Testis (tissue), 3 donors: Measurements from ENCODE around the gene CCNL1. TPM values are rescaled to one million over a fixed set of nuclear protein-coding genes. Genes with fewer than 3 reads are reported as not detected.
"Not testable (repeated sequence)": the region's sequence is repeated elsewhere in the genome, so short reads cannot be mapped to it uniquely, and the experiment has no call there.

Source experiments
- DNase-seq: peaks from one replicate; pipeline ENCODE4 v3.0.0-alpha.2; 2019
- H3K27ac ChIP-seq, 2 donors: fragments of 200-600 bp; sonication (generic); one replicate each; pipeline ENCODE4 v1.5.1; 2019
- H3K27me3 ChIP-seq: fragments of 200-600 bp; sonication (generic); one replicate; pipeline ENCODE4 v1.5.1; 2019
- H3K36me3 ChIP-seq: fragments of 200-600 bp; sonication (generic); one replicate; pipeline ENCODE4 v1.5.1; 2017; ENCODE audit warnings: low read depth; ENCODE audit errors: missing control alignments
- H3K4me1 ChIP-seq: fragments of 200-600 bp; sonication (generic); one replicate; pipeline ENCODE4 v1.5.1; 2019
- H3K4me3 ChIP-seq, 2 donors: fragments of 200-600 bp; sonication (generic); one replicate each; pipeline ENCODE4 v1.5.1; 2017 to 2019
- H3K9me3 ChIP-seq: fragments of 200-600 bp; sonication (generic); one replicate; pipeline ENCODE4 v1.5.1; 2017
- POLR2A ChIP-seq: fragments of 450-650 bp; IDR thresholded peaks from one replicate; pipeline ENCODE4 v1.6.1; 2017; ENCODE audit warnings: antibody characterized with exemption, mild to moderate bottlenecking, moderate library complexity
- WGBS, 2 donors: methylation state at CpG; one replicate each; pipeline ENCODE4 v1.1.5; 2018; 5-methylcytosine and 5-hydroxymethylcytosine counted together
- intact Hi-C: fragments of 100-400 bp; cut with DNase I; formaldehyde crosslinking; loops from one replicate; pipeline ENCODE4 v1.15.1; 2023; ENCODE audit warnings: low total_unique reads
- polyA plus RNA-seq: library from polyadenylated mRNA; stranded (reverse); fragments of 350-450 nt; fragmentation: Illumina TruSeq; extraction: RNeasy Lipid Tissue Mini Kit (QIAGEN cat#74804); gene quantifications from one replicate; pipeline ENCODE4 v1.2.3, GENCODE V29; 2014; ENCODE audit warnings: low read depth, low replicate concordance; ENCODE audit not compliant: insufficient read depth
- total RNA-seq, 2 donors: library from RNA; depleted of rRNA; stranded (reverse); fragments of >200 nt; gene quantifications; one replicate each; pipeline ENCODE4 v1.2.3, GENCODE V29; 2016
- TF ChIP-seq, protein P1 (sequence below), 3 experiments: fragments of 450-650 bp in 2 of 3; fragments of 200-600 bp in 1 of 3; sonication (generic) in 1 of 3; IDR thresholded peaks; one replicate each; pipeline ENCODE4 v1.5.1; 2016 to 2019; ENCODE audit warnings: antibody characterized with exemption in 3 of 3, mild to moderate bottlenecking in 2 of 3, moderate library complexity in 1 of 3

Gene CCNL1
- total and polyA plus RNA-seq, 3 donors from 2014 or later, result 46.1 to 200 (median 168) TPM

DNA sequence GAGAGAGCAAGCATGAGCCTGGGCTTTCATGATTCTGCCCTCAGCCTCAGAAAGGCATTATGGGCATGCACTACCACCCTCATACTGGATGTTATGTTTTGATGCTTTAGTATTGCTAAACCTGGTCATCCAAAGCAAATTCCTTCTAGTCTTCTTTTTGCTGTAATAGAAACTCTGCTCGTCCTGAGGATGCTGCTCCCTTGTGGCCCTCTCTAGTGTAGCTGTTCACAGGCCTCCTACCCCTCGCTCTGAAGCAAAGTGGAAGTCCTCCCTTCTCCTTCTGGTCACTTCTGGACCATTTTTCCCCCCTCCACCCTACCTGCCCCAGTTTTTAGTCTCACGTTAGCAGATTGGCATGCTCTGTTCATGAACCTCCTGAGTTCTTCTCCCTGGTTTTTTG, 22.9 kb upstream of the CCNL1 start:
- intact Hi-C loops, result no loop called here
- TF ChIP-seq, protein P1, sequence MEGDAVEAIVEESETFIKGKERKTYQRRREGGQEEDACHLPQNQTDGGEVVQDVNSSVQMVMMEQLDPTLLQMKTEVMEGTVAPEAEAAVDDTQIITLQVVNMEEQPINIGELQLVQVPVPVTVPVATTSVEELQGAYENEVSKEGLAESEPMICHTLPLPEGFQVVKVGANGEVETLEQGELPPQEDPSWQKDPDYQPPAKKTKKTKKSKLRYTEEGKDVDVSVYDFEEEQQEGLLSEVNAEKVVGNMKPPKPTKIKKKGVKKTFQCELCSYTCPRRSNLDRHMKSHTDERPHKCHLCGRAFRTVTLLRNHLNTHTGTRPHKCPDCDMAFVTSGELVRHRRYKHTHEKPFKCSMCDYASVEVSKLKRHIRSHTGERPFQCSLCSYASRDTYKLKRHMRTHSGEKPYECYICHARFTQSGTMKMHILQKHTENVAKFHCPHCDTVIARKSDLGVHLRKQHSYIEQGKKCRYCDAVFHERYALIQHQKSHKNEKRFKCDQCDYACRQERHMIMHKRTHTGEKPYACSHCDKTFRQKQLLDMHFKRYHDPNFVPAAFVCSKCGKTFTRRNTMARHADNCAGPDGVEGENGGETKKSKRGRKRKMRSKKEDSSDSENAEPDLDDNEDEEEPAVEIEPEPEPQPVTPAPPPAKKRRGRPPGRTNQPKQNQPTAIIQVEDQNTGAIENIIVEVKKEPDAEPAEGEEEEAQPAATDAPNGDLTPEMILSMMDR (IDR thresholded peaks at IDR 0.05), result no peak
- TF ChIP-seq POLR2A, result no peak
- WGBS, 2 donors, result 93 to 98% methylated on average over 3 of the region's 3 CpGs
- Histone ChIP-seq H3K27ac (no peak overlapping the region), H3K4me1 (no peaks in the 10 kb centered on the region), H3K4me3 (no peak overlapping the region), H3K27me3 (no peaks in the 10 kb centered on the region), H3K9me3 (no peaks in the 10 kb centered on the region), H3K36me3 (no peaks in the 10 kb centered on the region)
- no peak for DNase-seq

DNA sequence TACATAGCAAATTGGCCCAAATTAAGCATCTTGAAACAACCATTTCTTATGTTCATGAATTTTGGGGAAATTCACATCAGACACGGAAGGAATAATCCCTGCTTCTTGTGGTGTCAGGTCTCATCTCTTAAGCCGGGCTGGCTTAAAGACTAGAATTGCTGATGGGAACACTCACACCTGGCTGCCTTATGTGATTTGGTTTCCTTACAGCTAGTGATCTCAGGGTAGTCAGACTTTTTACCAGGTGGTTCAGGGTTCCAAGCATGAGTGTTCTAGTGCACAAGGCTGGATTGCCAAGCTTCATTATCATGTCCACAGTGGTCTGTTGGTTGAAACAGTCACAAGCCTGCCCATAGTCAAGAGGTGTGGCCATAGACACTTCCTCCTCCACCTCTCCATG, 20.3 kb upstream of the CCNL1 start:
- no peak for DNase-seq
- Histone ChIP-seq H3K4me3 (no peak overlapping the region), H3K4me1 (peaks cover 12% of the 10 kb centered on the region), H3K27ac (no peak overlapping the region), H3K27me3 (no peaks in the 10 kb centered on the region), H3K36me3 (no peaks in the 10 kb centered on the region), H3K9me3 (no peaks in the 10 kb centered on the region)
- WGBS, 2 donors, result 87 to 88% methylated on average over 2 of the region's 2 CpGs
- TF ChIP-seq, protein P1 (IDR thresholded peaks at IDR 0.05), result no peak
- no peak for TF ChIP-seq POLR2A
- intact Hi-C loops, result no loop called here

DNA sequence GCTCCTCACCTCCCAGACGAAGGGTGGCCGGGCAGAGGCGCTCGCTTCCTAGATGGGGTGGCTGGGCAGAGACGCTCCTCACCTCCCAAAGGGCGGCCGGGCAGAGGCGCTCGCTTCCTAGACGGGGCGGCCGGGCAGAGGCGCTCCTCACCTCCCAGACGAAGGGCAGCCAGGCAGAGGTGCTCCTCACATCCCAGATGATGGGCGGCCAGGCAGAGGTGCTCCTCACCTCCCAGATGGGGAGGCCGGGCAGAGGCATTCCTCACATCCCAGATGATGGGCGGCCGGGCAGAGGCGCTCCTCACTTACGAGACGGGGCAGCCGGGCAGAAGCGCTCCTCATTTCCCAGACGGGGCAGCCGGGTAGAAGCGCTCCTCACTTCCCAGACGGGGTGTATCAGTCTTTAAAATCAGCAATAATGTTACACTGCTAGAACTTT, 19.4 kb upstream of the CCNL1 start:
- Histone ChIP-seq H3K27ac (no peak overlapping the region), H3K9me3 (no peaks in the 10 kb centered on the region), H3K4me3 (no peak overlapping the region), H3K27me3 (no peaks in the 10 kb centered on the region), H3K4me1 (peaks cover 12% of the 10 kb centered on the region), H3K36me3 (no peaks in the 10 kb centered on the region)
- intact Hi-C loops, result no loop called here
- DNase-seq, result no peak
- TF ChIP-seq, protein P1 (IDR thresholded peaks at IDR 0.05), result no peak
- TF ChIP-seq POLR2A, result no peak
- WGBS, 2 donors, result 93 to 97% methylated on average over 22 to 27 of the region's 27 CpGs

DNA sequence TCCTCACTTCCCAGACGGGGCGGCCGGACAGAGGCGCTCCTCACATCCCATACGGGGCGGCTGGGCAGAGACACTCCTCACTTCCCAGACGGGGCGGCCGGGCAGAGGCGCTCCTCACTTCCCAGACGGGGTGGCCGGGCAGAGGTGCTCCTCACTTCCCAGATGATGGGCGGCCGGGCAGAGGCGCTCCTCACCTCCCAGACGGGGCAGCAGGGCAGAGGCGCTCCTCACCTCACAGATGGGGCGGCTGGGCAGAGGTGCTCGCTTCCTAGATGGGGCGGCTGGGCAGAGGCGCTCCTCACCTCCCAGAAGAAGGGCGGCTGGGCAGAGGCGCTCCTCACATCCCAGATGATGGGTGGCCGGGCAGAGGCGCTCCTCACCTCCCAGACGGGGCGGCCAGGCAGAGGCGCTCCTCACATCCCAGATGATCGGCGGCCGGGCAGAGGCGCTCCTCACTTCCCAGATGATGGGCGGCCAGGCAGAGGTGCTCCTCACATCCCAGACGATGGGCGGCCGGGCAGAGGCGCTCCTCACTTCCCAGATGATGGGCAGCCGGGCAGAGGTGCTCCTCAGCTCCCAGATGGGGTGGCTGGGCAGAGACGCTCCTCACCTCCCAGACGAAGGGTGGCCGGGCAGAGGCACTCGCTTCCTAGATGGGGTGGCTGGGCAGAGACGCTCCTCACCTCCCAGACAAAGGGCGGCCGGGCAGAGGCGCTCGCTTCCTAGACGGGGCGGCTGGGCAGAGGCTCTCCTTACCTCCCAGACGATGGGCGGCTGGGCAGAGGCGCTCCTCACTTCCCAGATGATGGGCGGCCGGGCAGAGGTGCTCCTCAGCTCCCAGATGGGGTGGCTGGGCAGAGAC, 18.8 kb upstream of the CCNL1 start:
- H3K36me3 ChIP-seq, H3K4me3 ChIP-seq, intact Hi-C loops, DNase-seq, H3K27ac ChIP-seq, H3K9me3 ChIP-seq, H3K27me3 ChIP-seq: not testable (repeated sequence)
- peaks cover 16% of the 10 kb centered on the region for H3K4me1 ChIP-seq
- WGBS, 2 donors, result 95 to 97% methylated on average over 40 to 45 of the region's 54 CpGs

DNA sequence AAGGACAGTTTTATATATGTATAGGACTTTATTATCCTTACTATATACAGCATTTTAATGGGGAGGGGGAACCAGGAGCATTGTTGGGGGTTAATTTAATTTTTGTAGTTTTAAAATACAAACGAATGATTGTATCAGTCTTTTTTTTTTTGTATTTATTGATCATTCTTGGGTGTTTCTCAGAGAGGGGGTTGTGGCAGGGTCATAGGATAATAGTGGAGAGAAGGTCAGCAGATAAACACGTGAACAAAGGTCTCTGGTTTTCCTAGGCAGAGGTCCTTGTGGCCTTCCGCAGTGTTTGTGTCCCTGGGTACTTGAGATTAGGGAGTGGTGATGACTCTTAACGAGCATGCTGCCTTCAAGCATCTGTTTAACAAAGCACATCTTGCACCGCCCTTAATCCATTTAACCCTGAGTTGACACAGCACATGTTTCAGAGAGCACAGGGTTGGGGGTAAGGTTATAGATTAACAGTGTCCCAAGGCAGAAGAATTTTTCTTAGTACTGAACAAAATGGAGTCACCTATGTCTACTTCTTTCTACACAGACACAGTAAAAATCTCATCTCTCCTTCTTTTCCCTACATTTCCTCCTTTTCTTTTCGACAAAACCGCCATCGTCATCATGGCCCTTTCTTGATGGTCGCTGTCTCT, 18.0 kb upstream of the CCNL1 start:
- H3K27ac ChIP-seq, H3K9me3 ChIP-seq, H3K27me3 ChIP-seq, intact Hi-C loops, DNase-seq, H3K4me3 ChIP-seq, H3K36me3 ChIP-seq: not testable (repeated sequence)
- peaks cover 16% of the 10 kb centered on the region for H3K4me1 ChIP-seq
- WGBS, 2 donors, result 78 to 83% methylated on average over 9 of the region's 9 CpGs
